Measurements from ENCODE around the gene SHOC2. TPM values are rescaled to one million over a fixed set of nuclear protein-coding genes. Genes with fewer than 3 reads are reported as not detected.

Gene SHOC2
- total and polyA plus RNA-seq, 2 of the 8 experiments (the other 6 are each of a cell fraction or from before 2014, with no cell fraction given), result 7.6 to 28.2 TPM

DNA sequence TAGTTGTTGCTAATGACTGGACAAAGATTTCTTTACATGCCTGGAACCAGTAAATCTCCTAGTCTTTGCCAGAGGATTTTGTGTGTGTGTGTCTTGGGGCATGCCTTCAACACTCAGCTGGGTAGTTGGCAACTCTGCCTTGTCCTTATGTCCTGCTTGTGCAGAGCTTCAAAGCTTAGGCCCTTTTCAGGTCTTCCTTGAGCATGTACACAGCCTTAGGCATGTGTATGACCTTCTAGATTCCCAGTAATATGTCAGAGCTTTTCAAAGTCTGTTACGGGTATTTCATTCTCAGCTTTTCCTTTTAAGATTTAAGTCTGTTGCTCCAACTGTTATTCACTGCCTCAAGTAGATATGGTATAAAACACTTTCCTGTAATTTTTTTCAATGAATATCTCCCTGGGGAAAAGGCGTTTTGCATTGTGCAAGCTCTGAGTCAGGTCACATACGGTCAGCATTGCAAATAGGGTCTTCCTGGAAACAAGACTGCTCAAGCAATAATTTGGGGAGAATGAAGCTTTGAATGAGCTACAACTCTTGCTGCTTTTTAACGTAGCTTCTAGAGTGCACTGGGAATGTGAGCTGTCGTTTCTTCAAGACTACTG lies 25.5 kb downstream of the SHOC2 start (continued):
- TF ChIP-seq, protein P1, sequence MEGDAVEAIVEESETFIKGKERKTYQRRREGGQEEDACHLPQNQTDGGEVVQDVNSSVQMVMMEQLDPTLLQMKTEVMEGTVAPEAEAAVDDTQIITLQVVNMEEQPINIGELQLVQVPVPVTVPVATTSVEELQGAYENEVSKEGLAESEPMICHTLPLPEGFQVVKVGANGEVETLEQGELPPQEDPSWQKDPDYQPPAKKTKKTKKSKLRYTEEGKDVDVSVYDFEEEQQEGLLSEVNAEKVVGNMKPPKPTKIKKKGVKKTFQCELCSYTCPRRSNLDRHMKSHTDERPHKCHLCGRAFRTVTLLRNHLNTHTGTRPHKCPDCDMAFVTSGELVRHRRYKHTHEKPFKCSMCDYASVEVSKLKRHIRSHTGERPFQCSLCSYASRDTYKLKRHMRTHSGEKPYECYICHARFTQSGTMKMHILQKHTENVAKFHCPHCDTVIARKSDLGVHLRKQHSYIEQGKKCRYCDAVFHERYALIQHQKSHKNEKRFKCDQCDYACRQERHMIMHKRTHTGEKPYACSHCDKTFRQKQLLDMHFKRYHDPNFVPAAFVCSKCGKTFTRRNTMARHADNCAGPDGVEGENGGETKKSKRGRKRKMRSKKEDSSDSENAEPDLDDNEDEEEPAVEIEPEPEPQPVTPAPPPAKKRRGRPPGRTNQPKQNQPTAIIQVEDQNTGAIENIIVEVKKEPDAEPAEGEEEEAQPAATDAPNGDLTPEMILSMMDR (IDR thresholded peaks at IDR 0.05; ENCODE audit: control extremely low read depth in 1 of 3, insufficient read depth in 1 of 3, low read depth in 1 of 3, low read length in 3 of 3), result no peak
- TF ChIP-seq TAF7 (optimal IDR thresholded peaks at IDR 0.05; ENCODE audit: borderline replicate concordance, low read depth, low read length) (no peak), ATF3 (IDR thresholded peaks at IDR 0.05; ENCODE audit: insufficient read depth, low read depth, low read length) (no peak), FOSL1 (IDR thresholded peaks at IDR 0.05; ENCODE audit: insufficient read depth, low read depth, low read length) (no peak), CHD1 (IDR thresholded peaks at IDR 0.05; ENCODE audit: low read depth, low read length) (no peak)

All from H1 (cell line).